SKM-1 (cell line): ENCODE data around the gene SESN1.
"Not testable (repeated sequence)": the region's sequence is repeated elsewhere in the genome, so short reads cannot be mapped to it uniquely, and the experiment has no call there.

Source experiments
- DNase-seq: peaks from one replicate; lab custom pipeline; 2025; ENCODE audit not compliant: unreplicated experiment; lab: John Stamatoyannopoulos, UW

SESN1 gene

GRCh38 chr6:109095036-109095834, 589 bp upstream of the SESN1 start, which contains the start of gene CEP57L1:
CEP57L1 (plus strand) TSS chr6:109095507; CDS start chr6:109145222, 49,715 bp downstream.
- DNase-seq, result peak; percentile 94

- no peak for DNase-seq
Measured at GRCh38 chr6:109093732-109094415, 772 bp downstream of the SESN1 start.

GRCh38 chr6:109092074-109092473, 2.6 kb downstream of the SESN1 start:
- DNase-seq, result no peak

- no peak for DNase-seq
Measured at GRCh38 chr6:109091314-109092024, 3.2 kb downstream of the SESN1 start.

GRCh38 chr6:109088995-109089394, 5.7 kb downstream of the SESN1 start:
- DNase-seq, result no peak

- no peak for DNase-seq
Measured at GRCh38 chr6:109087661-109088264, 6.9 kb downstream of the SESN1 start.

GRCh38 chr6:109084146-109084545, 10.5 kb downstream of the SESN1 start:
- DNase-seq, result not testable (repeated sequence)

GRCh38 chr6:109083657-109084056, 11.0 kb downstream of the SESN1 start:
- no peak for DNase-seq

- DNase-seq, result peak; percentile 48
Measured at GRCh38 chr6:109082188-109082577, 12.5 kb downstream of the SESN1 start.

- DNase-seq, result no peak
Measured at GRCh38 chr6:109081516-109082187, 13.0 kb downstream of the SESN1 start.

- DNase-seq, result no peak
Measured at GRCh38 chr6:109081026-109081425, 13.6 kb downstream of the SESN1 start.

- no peak for DNase-seq
Measured at GRCh38 chr6:109079981-109080380, 14.7 kb downstream of the SESN1 start.

GRCh38 chr6:109076377-109076776, 18.3 kb downstream of the SESN1 start:
- no peak for DNase-seq

- no peak for DNase-seq
Measured at GRCh38 chr6:109075934-109076333, 18.7 kb downstream of the SESN1 start.

GRCh38 chr6:109074133-109074415, 20.6 kb downstream of the SESN1 start:
- DNase-seq, result no peak

GRCh38 chr6:109073344-109074132, 21.1 kb downstream of the SESN1 start:
- peak; percentile 49 for DNase-seq

- no peak for DNase-seq
Measured at GRCh38 chr6:109071125-109071917, 23.3 kb downstream of the SESN1 start.

GRCh38 chr6:109069746-109070145, 24.9 kb downstream of the SESN1 start:
- DNase-seq, result no peak

GRCh38 chr6:109062767-109063352, 31.8 kb downstream of the SESN1 start:
- DNase-seq, result no peak
